ENCODE measurements around the gene RNASE9.
"Not testable (repeated sequence)": the region's sequence is repeated elsewhere in the genome, so short reads cannot be mapped to it uniquely, and the experiment has no call there.

Gene RNASE9

GRCh38 chr14:20516921-20517320, 43.9 kb downstream of the RNASE9 start:
- no peak for DNase-seq (ENCODE audit: low read depth, low spot score)

DNA sequence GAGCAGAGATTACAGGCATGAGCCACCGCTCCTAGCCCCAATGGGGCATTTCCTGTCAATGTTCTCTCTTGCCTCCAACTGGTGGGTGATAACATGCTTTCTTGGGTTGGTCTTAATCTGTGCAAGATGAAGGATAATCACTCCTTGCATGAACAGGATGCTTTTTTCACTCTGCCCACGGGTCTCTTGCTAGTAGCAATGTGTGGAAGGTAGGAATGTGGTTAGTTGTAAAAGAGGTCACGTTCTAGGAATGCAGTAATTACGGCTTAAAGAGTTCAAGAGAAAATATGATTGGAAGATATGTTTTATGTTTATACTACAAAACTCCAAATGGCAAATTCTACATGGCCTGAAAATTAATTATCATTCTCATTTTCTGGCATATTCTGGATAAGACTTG, 45.0 kb downstream of the RNASE9 start:
- DNase-seq (ENCODE audit: low read depth, low spot score): no peak

DNA sequence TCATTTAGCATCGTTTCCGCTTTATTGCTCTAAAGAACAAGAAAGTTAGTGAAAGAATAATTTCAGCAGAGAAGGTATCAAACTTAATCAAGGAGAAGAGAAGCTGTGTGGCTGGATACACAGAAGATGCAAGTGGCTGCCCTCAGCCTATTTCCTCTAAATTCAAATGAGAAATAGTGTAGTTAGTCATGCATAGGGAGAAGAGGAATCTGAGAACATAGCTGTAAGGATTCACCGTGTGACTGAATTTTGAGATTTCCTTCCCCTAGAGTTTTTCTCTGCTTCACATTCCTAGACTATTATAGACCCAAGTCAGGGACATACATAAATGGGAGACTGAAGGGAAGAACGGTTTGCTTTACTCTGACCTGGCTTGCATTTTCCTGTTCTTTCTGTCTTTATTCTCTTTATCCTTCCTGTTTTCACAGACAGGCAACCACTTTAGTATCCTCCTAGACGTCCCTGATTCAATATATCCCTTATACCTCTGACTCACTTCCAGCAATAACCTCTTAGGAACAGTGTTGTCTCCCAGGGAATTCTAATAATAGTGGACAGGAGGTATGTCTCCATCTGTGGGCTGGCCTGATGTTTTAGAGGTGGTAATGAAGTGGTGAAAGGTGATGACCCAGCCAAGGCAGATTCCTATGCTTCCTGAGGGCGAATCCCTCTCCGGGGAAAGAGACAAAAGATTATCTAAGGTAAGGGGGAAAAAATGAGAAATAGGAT, 48.5 kb downstream of the RNASE9 start:
- no peak for DNase-seq (ENCODE audit: low read depth, low spot score)

GRCh38 chr14:20508367-20508766, 52.5 kb downstream of the RNASE9 start:
- no peak for DNase-seq (ENCODE audit: low read depth, low spot score)

GRCh38 chr14:20507537-20507936, 53.3 kb downstream of the RNASE9 start:
- DNase-seq (ENCODE audit: low read depth, low spot score): not testable (repeated sequence)

GRCh38 chr14:20506752-20507151, 54.1 kb downstream of the RNASE9 start:
- DNase-seq (ENCODE audit: low read depth, low spot score): not testable (repeated sequence)

- DNase-seq (ENCODE audit: low read depth, low spot score): not testable (repeated sequence)
Measured at GRCh38 chr14:20506276-20506675, 54.6 kb downstream of the RNASE9 start.

All from iPS DF 19.7 (cell line).